Dendritic cell treated with granulocyte-macrophage colony-stimulating factor and Interleukin-4, amounts not matched to agents 40 ng/mL and 50 ng/mL, for 4 days (primary cell): ENCODE results near the gene RBMS3.

Experiments used
- H3K27ac Mint-ChIP-seq: one replicate; pipeline ENCODE4 v1.8.0; 2022; ENCODE audit warnings: mild to moderate bottlenecking, mixed read lengths
- H3K27me3 Mint-ChIP-seq: one replicate; pipeline ENCODE4 v1.8.0; 2022; ENCODE audit warnings: mild to moderate bottlenecking, mixed read lengths
- H3K36me3 Mint-ChIP-seq: one replicate; pipeline ENCODE4 v1.8.0; 2022; ENCODE audit warnings: low read depth, mixed read lengths
- H3K4me1 Mint-ChIP-seq: one replicate; pipeline ENCODE4 v1.8.0; 2022; ENCODE audit warnings: low read depth, mixed read lengths
- H3K4me3 Mint-ChIP-seq: one replicate; pipeline ENCODE4 v1.8.0; 2022; ENCODE audit warnings: mild to moderate bottlenecking, moderate library complexity, mixed read lengths
- H3K9me3 Mint-ChIP-seq: one replicate; pipeline ENCODE4 v1.8.0; 2022; ENCODE audit warnings: mixed read lengths
- intact Hi-C: fragments of 100-400 bp; cut with micrococcal nuclease; formaldehyde crosslinking; loops from one replicate; pipeline ENCODE4 v1.15.0; 2022

Gene RBMS3

DNA sequence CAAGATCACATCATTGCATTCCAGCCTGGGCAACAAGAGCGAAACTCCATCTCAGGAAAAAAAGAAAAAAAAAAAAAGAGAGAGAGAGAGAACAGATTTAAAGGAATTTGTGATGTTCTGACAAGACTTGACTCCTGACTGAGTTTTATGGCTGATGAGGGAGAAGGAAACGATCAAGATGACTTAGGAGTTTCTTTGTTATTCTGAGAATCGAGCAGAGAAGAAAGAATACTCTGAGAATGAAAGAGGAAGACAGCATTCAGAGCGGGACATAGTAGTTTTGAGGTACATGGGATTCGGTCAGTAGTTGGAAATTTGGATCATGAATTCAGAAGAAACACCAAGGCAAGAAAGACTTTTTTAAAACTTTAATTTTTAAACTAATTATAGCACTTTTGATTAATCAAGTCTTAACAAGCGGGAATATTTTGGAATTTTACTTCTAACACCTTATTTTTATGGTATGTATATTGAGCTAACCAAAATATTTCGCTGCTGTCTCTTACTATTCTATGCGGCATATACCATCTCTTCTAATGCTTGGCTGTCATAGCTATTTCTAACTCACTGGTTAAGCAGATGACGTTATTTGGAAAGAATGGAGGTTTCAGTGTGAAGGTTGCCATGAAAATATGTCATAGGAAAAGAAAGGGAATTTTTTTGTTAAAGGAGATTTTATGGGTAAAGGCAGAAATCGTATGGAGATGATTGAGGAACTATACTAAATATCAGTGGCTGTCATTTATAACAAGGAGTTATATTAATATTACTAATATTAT lies 644.1 kb downstream of the RBMS3 start:
- intact Hi-C loops: no loop called here
- Mint-ChIP-seq H3K27ac (no peak overlapping the region), H3K4me1 (no peaks in the 10 kb centered on the region), H3K9me3 (no peaks in the 10 kb centered on the region), H3K4me3 (no peak overlapping the region), H3K36me3 (no peaks in the 10 kb centered on the region), H3K27me3 (no peaks in the 10 kb centered on the region)

DNA sequence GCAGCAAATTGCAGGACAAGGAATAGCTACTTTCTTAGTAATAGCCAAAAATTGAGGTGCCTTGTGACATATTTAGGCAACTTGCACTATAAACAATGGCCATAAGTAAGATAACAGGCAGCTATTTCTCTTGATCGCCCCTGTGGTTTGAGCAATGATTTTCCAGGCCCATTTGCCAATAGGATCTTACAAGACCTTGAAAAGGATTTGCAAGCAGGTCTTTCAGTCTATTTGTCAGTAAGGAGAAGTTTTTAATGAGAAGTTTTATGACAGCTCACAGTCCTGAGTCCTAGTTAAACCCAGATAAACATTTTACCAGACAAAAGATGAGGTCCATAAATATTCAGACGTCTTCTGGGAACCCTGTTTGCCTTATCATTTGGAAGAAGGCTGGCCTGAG lies 645.5 kb downstream of the RBMS3 start:
- intact Hi-C loops: no loop called here
- H3K36me3 Mint-ChIP-seq: no peaks in the 10 kb centered on the region
- no peaks in the 10 kb centered on the region for H3K4me1 Mint-ChIP-seq
- no peak overlapping the region for H3K4me3 Mint-ChIP-seq
- no peaks in the 10 kb centered on the region for H3K9me3 Mint-ChIP-seq
- no peaks in the 10 kb centered on the region for H3K27me3 Mint-ChIP-seq
- no peak overlapping the region for H3K27ac Mint-ChIP-seq

DNA sequence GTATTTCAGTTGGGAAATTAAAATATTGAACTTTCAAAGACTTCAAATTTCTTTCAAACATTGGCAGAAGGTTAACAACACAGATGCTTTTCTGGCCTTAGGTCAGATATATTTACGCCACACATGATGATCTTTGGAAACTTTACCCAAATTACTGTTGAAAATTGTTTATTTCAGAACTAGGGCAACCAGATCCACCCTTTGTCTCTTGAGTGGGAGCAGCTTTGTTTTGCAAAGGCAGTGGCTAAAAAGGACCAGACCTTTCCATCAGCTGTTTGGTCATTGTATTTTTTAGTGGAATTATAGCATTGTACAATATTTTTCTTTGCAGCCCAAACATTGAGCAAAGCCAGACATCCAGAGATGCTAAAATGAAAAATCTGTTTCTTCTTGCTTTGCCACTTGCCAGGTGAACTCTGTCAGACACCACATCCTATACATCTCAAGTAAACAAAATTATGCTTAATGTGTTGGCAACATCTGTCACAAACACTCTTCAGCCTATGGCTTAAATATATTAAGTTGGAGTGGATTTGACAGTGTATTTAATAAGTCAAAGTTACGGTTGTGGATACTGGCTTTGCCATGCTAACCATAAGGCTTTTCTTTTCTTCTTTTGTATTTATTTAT lies 651.9 kb downstream of the RBMS3 start:
- H3K4me3 Mint-ChIP-seq: no peak overlapping the region
- H3K9me3 Mint-ChIP-seq: no peaks in the 10 kb centered on the region
- H3K27me3 Mint-ChIP-seq: no peaks in the 10 kb centered on the region
- intact Hi-C loops: no loop called here
- H3K27ac Mint-ChIP-seq: no peak overlapping the region
- H3K36me3 Mint-ChIP-seq: no peaks in the 10 kb centered on the region
- H3K4me1 Mint-ChIP-seq: no peaks in the 10 kb centered on the region

DNA sequence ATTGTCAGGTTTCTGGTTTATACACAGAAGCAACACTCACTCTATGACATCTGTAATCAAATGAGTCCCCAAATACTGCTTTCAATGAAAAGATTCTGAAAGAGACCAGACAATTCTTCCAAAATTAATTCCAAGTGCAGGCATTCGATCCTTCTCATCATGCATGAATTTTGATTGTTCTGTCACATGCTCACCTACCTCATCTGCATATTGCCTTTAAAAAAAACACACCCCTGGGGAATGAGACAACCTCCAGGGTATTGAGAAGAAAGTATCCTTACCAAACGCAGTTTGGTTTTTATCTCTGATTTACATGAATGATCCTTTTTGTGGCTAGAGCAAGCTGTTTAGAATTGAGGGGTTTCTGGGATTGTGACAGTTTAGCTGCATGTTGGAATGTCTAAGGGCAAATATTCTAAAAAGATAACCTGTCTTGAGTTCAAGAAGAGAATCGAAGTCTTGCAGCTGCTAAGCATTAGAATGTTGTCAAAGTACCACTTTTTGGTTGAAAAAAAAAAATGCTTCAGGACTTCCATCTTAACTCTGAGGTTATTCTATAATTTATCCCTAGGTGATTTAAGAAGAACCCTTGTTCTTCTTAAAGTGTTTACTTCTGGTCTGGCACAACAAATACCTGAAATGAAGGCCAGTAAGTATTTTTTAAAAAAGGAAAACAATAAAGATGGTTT lies 653.1 kb downstream of the RBMS3 start:
- Mint-ChIP-seq H3K9me3 (no peaks in the 10 kb centered on the region), H3K4me1 (no peaks in the 10 kb centered on the region), H3K27ac (no peak overlapping the region), H3K4me3 (no peak overlapping the region), H3K36me3 (no peaks in the 10 kb centered on the region), H3K27me3 (no peaks in the 10 kb centered on the region)
- intact Hi-C loops: no loop called here

DNA sequence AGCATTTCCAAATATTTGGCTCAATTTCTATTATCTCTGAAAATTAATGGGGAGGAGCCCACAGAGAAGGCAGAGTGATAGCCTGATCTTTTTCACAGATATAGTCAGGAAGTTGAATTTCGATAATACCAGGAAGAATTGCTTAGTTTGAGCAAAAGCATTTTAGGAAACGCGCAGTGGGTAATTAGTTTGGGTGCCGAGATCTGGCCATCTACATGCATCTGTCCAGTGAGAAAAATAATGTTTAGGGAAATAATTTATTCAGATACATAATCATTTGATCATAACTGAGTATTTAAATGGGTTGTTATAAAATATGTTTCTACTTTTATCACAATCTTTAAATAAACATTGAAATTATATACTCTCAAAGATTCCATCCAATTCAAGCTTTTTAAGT lies 653.9 kb downstream of the RBMS3 start:
- intact Hi-C loops: no loop called here
- H3K27me3 Mint-ChIP-seq: no peaks in the 10 kb centered on the region
- no peaks in the 10 kb centered on the region for H3K36me3 Mint-ChIP-seq
- H3K9me3 Mint-ChIP-seq: no peaks in the 10 kb centered on the region
- no peak overlapping the region for H3K27ac Mint-ChIP-seq
- no peak overlapping the region for H3K4me3 Mint-ChIP-seq
- no peaks in the 10 kb centered on the region for H3K4me1 Mint-ChIP-seq

DNA sequence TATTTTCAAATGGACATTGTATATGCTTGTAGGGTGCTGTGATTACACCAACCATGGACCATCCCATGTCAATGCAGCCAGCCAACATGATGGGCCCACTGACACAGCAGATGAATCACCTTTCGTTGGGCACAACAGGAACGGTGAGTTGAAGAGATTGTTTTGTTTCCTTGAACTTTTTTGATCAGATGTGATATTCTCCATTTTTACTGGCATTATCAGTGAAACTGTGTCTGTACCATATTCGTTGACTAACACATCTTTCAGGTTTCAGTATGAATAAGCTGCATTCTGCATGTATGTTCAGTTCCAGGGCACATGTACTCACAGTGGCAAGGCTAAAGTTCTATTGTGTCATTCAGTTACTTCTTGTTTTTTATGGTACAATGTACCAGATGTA lies 655.2 kb downstream of the RBMS3 start:
- Mint-ChIP-seq H3K4me3 (no peak overlapping the region), H3K36me3 (no peaks in the 10 kb centered on the region), H3K4me1 (no peaks in the 10 kb centered on the region), H3K27ac (no peak overlapping the region), H3K27me3 (no peaks in the 10 kb centered on the region), H3K9me3 (no peaks in the 10 kb centered on the region)
- intact Hi-C loops: no loop called here

DNA sequence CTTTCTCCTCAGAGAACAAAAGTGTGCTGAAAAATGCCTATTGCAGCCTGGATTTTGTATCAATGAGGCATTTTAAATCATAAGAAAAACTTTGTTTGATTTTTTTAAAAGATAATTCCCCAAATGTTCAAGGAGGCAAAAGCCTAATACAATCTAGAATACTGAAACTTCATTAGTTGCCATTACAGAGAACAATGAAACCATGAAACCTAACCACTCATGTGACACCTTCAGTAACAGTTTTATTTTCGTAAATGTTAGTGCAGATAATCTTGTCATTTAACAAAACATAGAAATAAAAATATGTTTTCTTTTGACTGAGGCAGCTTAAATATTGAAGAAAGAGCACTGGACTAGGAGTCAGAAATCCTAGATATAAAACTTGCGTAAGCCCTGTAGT lies 655.9 kb downstream of the RBMS3 start:
- no peaks in the 10 kb centered on the region for H3K36me3 Mint-ChIP-seq
- no peak overlapping the region for H3K4me3 Mint-ChIP-seq
- H3K4me1 Mint-ChIP-seq: no peaks in the 10 kb centered on the region
- H3K27ac Mint-ChIP-seq: no peak overlapping the region
- intact Hi-C loops: no loop called here
- no peaks in the 10 kb centered on the region for H3K9me3 Mint-ChIP-seq
- no peaks in the 10 kb centered on the region for H3K27me3 Mint-ChIP-seq

DNA sequence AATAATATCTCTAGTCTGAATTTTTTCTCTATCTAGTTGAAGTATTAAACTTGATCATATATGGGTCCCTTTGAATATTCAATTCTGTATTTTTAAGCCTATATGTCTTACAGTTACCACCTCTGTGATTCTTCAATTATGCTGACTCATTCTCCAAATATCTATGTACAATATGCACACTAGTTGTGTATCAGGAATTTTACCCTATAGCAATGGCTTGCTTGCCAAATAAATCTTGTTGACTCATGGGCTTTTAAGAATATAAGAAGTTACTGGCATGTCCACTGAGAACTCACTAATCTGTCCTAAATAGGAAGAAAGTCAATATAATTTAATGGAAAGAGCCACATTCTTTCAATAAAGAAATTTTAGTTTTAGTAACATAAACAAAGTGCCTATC lies 656.3 kb downstream of the RBMS3 start:
- Mint-ChIP-seq H3K9me3 (no peaks in the 10 kb centered on the region), H3K27ac (no peak overlapping the region), H3K4me1 (no peaks in the 10 kb centered on the region), H3K4me3 (no peak overlapping the region), H3K27me3 (no peaks in the 10 kb centered on the region), H3K36me3 (no peaks in the 10 kb centered on the region)
- intact Hi-C loops: no loop called here

DNA sequence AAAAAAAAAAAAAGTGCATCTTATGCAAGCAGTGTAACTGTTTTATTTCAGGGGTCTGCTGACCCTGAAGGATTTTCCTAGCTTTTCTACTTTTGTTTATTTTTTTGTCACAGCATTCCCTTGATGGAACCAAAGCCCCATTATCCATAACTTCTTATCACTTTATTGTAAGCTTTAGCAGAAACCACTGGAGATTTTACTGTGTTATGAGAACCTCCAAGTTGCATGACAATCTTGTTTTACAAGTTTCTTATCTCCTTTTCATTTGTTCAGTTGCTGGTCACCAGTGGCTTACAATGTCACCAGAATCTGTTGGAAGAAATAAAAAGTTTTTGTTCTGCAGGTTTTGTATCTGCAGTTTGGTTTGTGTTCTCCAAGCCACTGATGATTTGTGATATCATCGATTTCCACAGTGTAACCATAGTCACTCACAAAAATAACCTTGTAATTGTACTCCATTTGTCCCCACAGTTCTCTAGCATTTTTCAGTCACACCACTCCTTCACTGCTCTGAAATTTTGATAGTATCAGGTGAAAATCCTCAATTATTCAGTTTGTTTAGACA lies 660.0 kb downstream of the RBMS3 start:
- Mint-ChIP-seq H3K4me3 (no peak overlapping the region), H3K9me3 (no peaks in the 10 kb centered on the region), H3K27me3 (no peaks in the 10 kb centered on the region), H3K27ac (no peak overlapping the region), H3K36me3 (no peaks in the 10 kb centered on the region), H3K4me1 (no peaks in the 10 kb centered on the region)
- intact Hi-C loops: no loop called here

DNA sequence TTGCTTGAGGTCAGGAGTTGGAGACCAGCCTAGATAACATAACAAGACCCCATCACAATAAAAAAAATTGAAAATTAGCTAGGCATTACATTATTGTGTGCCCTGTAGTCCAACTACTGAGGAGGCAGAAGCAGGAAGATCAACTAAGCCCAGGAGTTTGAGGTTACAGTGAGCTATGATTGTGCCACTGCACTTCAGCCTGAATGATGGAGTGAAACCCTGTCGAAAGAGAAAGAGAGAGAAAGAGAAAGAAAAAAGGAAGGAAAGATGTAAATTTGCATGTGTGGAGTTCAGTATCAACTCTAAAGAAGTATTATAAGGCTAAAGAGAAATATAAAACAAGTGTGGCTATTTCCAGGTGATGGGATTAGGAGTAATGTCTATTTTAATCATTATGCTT lies 661.4 kb downstream of the RBMS3 start:
- H3K36me3 Mint-ChIP-seq: no peaks in the 10 kb centered on the region
- H3K27me3 Mint-ChIP-seq: no peaks in the 10 kb centered on the region
- no peak overlapping the region for H3K4me3 Mint-ChIP-seq
- H3K4me1 Mint-ChIP-seq: no peaks in the 10 kb centered on the region
- intact Hi-C loops: no loop called here
- no peak overlapping the region for H3K27ac Mint-ChIP-seq
- no peaks in the 10 kb centered on the region for H3K9me3 Mint-ChIP-seq

DNA sequence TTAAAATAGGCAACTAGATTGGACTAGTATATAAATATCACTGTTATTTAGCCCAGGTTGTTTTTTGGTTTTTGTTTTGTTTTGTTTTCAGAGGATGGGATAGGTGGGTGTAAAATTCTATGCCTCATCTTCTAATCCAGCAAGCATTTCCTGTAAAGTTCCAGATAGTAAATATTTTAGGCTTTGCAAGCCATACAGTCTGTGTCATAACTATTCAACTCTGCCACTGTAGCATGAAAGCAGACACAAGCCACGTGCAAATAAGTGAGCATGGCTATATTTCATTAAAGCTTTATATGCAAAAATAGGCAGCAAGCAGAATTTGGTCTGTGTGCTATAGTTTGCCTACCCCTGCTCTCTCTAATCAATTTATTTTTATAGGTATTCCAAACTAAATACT lies 668.3 kb downstream of the RBMS3 start:
- Mint-ChIP-seq H3K4me1 (no peaks in the 10 kb centered on the region), H3K36me3 (no peaks in the 10 kb centered on the region), H3K27ac (no peak overlapping the region), H3K27me3 (no peaks in the 10 kb centered on the region), H3K4me3 (no peak overlapping the region), H3K9me3 (no peaks in the 10 kb centered on the region)
- intact Hi-C loops: no loop called here

DNA sequence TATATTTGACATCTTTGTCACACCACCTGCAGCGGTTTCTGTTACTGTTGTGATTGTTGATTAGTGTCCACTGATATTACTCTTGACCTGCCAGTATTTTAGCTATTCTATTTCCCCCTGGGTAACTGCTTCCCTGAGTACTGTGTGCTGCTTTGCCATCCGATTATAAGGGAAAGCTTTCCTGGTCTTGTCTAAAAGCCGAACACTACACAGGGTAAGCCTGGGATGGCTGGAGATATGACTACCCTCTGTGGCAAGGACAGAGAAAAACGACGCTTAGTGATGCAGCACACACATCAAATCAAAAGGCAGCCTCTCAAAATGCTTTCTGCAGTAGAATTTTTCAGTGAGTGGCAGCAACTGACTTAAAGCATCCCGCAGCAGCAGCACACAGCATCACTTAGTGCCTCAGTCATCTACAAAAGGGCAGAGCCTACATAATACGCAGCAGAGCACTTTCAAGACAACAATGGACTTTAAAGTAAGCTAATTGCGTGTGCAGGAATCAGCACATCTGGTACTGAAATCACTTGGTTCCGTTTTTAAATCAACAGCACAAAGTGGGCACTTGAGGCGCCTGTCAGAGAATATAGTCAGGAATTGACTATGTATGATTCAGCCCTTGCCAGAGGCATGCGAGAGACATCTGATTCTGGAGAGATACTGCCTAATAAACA lies 669.2 kb downstream of the RBMS3 start:
- Mint-ChIP-seq H3K4me1 (no peaks in the 10 kb centered on the region), H3K4me3 (no peak overlapping the region), H3K27me3 (no peaks in the 10 kb centered on the region), H3K36me3 (no peaks in the 10 kb centered on the region), H3K27ac (no peak overlapping the region), H3K9me3 (no peaks in the 10 kb centered on the region)
- intact Hi-C loops: no loop called here

DNA sequence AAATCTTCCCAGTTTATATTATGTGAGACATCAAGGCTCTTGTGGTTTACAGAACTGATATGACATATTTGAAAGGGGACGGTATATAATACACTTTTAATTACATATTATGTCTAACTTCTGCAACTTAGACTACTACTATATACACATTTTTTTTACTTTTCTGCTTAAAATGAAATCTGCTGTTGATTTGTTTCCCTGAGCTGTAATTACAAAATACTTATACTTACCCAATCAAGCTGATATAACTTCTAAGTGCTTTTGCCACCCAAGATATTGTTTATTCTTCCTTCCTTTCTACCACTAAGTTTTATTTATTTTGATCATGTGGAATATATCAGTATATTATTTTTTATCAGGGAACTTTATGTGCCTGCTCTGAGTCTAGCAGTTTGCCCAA lies 671.6 kb downstream of the RBMS3 start:
- no peaks in the 10 kb centered on the region for H3K9me3 Mint-ChIP-seq
- no peaks in the 10 kb centered on the region for H3K27me3 Mint-ChIP-seq
- intact Hi-C loops: no loop called here
- H3K4me1 Mint-ChIP-seq: no peaks in the 10 kb centered on the region
- no peak overlapping the region for H3K27ac Mint-ChIP-seq
- no peaks in the 10 kb centered on the region for H3K36me3 Mint-ChIP-seq
- H3K4me3 Mint-ChIP-seq: no peak overlapping the region

DNA sequence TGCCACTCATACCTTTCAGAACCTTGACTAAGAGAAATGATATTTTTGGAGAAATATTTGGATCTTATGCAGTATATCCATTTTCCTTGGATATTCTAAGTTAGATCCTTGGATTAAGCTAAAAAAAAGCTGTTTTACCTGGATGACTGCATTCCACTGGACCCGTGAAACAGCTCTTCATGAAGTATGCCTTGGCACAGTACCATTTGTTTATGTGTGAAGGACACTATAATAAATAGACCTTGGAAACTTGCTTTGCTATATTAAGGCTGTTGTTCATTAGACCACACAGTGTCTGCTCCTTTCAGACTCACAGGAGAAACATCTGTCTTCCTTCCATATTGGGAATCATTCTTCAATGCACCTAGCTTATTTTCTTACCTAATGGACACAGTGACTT lies 674.5 kb downstream of the RBMS3 start:
- Mint-ChIP-seq H3K36me3 (no peaks in the 10 kb centered on the region), H3K9me3 (peaks cover 14% of the 10 kb centered on the region)

More for the DNA sequence above, 674.5 kb downstream of the RBMS3 start:
- Mint-ChIP-seq H3K4me1 (no peaks in the 10 kb centered on the region), H3K27ac (no peak overlapping the region), H3K27me3 (no peaks in the 10 kb centered on the region), H3K4me3 (no peak overlapping the region)
- intact Hi-C loops: no loop called here
